Stimulated activated CD4-positive, alpha-beta T cell treated with anti-CD3 and anti-CD28 coated beads, TNF-alpha, amount 100 ng/mL, for 24 hours (primary cell): ENCODE measurements around the gene NKAIN1.

Experiments used
- DNase-seq, 3 experiments: peaks; one replicate each; pipeline ENCODE4 v3.0.0-alpha.2; 2020; ENCODE audit warnings: low read depth in 3 of 3

NKAIN1 gene

GRCh38 chr1:31232689-31233088 is 7.0 kb downstream of the NKAIN1 start:
- DNase-seq, result no peak

GRCh38 chr1:31231802-31232201 is 7.9 kb downstream of the NKAIN1 start:
- no peak for DNase-seq

GRCh38 chr1:31230378-31230777 is 9.3 kb downstream of the NKAIN1 start:
- no peak for DNase-seq

- no peak for DNase-seq
Observed at GRCh38 chr1:31228986-31229385, 10.7 kb downstream of the NKAIN1 start.

GRCh38 chr1:31227891-31228568 is 11.7 kb downstream of the NKAIN1 start:
- DNase-seq, result no peak

- no peak for DNase-seq
Observed at GRCh38 chr1:31224068-31224467, 15.6 kb downstream of the NKAIN1 start.

GRCh38 chr1:31222176-31222575 is 17.5 kb downstream of the NKAIN1 start:
- no peak for DNase-seq

GRCh38 chr1:31221072-31221471 is 18.6 kb downstream of the NKAIN1 start:
- no peak for DNase-seq

- DNase-seq, result no peak
Observed at GRCh38 chr1:31219489-31219888, 20.2 kb downstream of the NKAIN1 start.

- DNase-seq, result no peak
Observed at GRCh38 chr1:31218705-31219104, 21.0 kb downstream of the NKAIN1 start.

- no peak for DNase-seq
Observed at GRCh38 chr1:31216016-31216415, 23.7 kb downstream of the NKAIN1 start.

- no peak for DNase-seq
Observed at GRCh38 chr1:31215065-31215570, 24.6 kb downstream of the NKAIN1 start.

- DNase-seq, result no peak
Observed at GRCh38 chr1:31214316-31215064, 25.2 kb downstream of the NKAIN1 start.

GRCh38 chr1:31208361-31208945 is 31.2 kb downstream of the NKAIN1 start:
- DNase-seq, result no peak

- DNase-seq, result no peak
Observed at GRCh38 chr1:31207569-31207968, 32.1 kb downstream of the NKAIN1 start.

GRCh38 chr1:31207046-31207445 is 32.6 kb downstream of the NKAIN1 start:
- DNase-seq, result no peak

GRCh38 chr1:31203215-31203614 is 36.5 kb downstream of the NKAIN1 start:
- DNase-seq, result no peak

GRCh38 chr1:31201931-31202360 is 37.7 kb downstream of the NKAIN1 start:
- DNase-seq, result no peak

- no peak for DNase-seq
Observed at GRCh38 chr1:31199949-31200348, 39.7 kb downstream of the NKAIN1 start.

GRCh38 chr1:31199236-31199790 is 40.4 kb downstream of the NKAIN1 start:
- no peak for DNase-seq

- no peak for DNase-seq
Observed at GRCh38 chr1:31198600-31198999, 41.1 kb downstream of the NKAIN1 start.

- no peak for DNase-seq
Observed at GRCh38 chr1:31198150-31198549, 41.5 kb downstream of the NKAIN1 start.
